GM19455 (cell line): Measurements from ENCODE around the gene OR2AT4.
"Not testable (repeated sequence)": the region's sequence is repeated elsewhere in the genome, so short reads cannot be mapped to it uniquely, and the experiment has no call there.

ENCODE experiments used
- ATAC-seq: cut with Tn5 transposase; IDR thresholded peaks from one replicate; pipeline ENCODE4 v1.9.1; 2021; ENCODE audit not compliant: unreplicated experiment

Gene OR2AT4

DNA sequence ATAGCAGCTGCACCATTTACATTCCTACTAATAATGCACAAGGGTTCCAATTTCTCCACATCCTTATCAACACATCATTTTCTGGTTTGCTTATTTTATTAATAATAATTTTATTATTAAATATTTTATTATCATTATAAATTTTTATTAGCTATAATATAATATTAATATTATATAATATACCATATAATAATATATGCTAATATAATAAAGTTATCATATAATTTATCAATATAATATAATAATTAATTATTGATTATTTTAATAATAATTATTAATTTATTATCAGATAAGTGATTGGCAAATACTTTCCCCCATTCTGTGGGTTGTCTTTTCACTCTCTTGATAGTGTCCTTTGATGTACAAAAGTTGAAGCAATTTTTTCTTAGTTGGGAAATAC, 27.7 kb downstream of the OR2AT4 start:
- no peak for ATAC-seq

DNA sequence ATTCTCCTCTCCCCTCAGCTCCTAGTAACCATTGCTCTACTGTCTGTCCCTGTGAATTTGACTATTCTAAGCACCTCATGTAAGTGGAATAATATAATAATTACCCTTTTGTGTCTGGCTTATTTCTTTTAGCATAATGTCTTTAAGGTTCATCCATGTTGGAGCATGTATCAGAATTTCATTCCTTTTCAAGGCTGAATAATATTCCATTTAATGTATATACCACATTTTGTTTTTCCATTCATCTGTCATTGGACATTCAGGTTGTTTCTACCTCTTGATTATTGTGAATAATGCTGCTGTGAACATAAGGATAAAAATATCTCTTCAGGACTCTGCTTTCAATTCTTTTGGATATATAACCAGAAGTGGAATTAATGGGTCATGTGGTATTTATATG, 28.1 kb downstream of the OR2AT4 start:
- ATAC-seq: no peak

DNA sequence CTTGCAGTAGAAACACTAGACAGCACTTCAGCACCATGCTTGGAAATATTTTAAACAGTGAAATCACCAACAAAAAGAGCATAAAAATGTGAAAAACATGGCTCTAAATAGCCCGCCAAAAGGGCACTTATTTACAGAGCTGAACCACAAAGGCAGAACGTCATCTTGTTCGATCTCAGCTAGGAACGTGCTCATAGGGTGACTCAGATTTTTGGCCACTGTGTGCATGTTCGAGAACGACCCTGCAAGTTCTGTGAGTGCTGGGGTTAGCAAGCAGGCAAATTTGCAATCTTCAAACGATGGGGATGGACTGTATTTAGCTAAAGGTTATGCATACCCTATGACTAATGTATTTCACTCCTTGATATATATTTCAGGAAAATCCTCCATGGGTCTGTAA, 30.6 kb downstream of the OR2AT4 start:
- no peak for ATAC-seq

DNA sequence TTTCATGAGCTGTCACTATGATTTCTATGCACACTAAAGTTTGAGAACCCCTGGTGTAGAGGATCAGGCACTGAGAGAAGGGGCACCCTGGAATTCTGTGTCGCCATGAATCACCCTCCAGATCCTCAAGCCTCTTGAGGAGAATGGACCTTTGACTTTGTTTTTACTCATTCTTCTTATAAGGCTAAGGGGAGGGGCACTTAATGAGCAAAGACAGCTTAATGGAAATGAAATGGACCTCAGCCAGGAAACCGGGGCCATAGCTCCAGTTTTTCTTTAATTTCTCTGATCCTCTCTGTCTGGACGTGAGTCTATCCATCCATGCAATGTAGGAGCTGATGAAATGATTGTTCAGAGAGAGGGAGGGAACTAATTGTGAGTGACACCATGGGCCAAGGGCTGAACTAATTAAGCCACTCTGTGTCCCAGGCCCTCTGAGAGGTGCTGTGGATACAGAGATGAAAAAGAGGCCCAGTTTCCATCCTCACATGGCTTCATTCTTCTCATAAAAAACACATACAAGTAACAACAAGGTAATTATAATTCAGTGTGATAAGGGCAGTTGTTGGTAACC, 32.8 kb downstream of the OR2AT4 start:
- ATAC-seq: no peak

DNA sequence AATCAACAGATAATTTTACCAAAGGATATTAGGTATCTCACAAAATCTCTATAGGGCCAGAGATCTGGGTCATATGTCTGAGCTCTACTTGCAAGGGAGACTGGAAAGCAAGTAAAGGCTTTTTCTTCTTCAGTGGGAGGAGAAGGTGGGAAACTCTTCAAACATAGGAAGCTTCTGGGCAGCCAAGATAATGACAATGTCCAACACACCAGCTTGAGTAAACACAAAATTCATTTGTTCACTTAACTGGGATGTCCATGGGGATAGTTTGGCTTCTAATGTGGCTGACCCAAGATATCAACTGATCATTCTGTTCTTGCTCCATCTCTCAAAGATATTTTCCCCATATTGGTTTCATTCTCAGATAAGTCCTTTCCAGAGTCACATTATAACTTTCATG, 37.4 kb downstream of the OR2AT4 start:
- no peak for ATAC-seq

DNA sequence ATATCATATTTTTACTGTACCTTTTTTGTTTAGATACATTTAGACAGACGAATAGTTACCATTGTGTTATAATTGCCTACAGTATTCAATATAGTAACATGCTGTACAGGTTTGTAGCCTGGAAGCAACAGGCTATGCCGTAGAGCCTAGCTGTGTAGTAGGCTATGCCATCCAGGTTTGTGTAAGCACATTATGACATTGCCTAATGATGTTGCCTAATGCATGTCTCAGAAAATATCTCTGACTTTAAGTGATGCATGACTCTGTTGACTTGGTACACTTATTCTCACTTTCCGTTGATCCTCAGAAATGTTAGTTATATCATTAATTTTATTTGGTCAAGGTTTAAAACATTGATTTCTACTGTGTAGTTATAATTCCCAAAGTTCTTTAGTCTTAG, 39.9 kb downstream of the OR2AT4 start:
- ATAC-seq: no peak

DNA sequence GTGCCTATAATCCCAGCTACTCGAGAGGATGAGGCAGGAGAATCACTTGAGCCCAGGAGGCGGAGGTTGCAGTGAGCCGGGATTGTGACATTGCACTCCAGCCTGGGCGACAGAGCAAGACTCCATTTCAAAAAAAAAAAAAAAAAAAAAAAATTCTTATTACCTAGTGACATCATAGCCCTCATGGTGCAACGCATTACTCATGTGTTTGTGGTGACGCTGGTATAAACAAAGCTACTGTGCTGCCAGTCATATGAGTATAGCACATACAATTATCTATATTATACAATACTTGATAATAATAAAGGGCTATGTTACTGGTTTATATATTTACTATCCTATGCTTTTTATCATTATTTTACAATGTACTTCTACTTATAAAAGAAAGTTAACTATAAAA, 41.2 kb downstream of the OR2AT4 start:
- no peak for ATAC-seq

DNA sequence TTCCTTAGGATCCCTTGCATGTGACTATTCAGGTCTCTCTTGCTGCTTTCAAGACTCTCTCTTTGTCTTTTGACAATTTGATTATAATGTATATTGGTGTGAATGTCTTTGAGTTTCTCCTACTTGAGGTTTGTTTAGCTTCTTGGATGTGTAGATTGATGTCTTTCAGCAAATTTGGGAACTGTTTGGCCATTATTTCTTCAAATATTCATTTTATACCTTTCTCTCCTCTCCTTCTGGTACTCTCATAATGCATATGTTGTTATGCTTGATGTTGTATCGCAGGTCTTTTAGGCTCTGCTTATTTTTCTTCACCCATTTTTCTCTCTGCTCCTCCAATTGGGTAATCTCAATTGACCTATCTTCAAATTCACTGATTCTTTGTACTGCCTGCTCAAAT, 44.2 kb downstream of the OR2AT4 start:
- ATAC-seq: no peak

DNA sequence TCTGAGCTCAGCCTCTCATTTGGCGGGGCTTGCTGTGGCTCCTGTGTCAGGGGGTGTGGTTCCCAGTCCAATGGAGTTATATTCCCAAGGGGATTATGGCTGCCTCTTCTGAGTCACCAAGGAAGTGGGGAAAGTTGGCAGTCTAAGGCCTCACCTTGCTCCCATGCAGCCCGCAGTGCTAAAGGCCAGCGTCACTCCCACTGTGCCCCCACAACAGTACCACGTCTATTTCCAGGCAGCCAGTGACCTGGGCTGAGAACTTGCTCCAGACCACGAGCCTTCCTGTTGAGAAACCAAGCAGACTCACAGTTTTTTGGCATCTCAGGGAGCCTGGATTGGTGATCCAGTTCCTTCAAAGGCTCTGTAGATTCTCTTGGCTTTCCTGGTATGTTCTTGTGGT, 45.6 kb downstream of the OR2AT4 start:
- ATAC-seq: no peak

DNA sequence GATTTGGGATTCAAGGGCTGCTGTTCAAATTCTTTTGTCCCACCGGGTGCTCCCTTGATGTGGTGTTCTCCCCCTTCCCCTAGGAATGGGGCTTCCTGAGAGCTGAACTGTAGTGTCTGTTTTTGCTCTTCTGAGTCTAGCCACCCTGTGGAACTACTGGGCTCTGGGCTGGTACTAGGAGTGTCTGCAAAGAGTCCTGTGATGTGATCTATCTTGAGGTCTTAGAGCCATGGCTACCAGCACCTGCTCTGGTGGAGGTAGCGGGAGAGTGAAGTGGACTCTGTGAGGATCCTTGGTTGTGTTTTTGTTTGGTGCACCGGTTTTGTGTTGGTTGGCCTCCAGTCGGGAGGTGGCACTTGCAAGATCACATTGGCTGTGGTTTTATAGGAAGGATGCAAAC, 46.2 kb downstream of the OR2AT4 start:
- ATAC-seq: no peak

DNA sequence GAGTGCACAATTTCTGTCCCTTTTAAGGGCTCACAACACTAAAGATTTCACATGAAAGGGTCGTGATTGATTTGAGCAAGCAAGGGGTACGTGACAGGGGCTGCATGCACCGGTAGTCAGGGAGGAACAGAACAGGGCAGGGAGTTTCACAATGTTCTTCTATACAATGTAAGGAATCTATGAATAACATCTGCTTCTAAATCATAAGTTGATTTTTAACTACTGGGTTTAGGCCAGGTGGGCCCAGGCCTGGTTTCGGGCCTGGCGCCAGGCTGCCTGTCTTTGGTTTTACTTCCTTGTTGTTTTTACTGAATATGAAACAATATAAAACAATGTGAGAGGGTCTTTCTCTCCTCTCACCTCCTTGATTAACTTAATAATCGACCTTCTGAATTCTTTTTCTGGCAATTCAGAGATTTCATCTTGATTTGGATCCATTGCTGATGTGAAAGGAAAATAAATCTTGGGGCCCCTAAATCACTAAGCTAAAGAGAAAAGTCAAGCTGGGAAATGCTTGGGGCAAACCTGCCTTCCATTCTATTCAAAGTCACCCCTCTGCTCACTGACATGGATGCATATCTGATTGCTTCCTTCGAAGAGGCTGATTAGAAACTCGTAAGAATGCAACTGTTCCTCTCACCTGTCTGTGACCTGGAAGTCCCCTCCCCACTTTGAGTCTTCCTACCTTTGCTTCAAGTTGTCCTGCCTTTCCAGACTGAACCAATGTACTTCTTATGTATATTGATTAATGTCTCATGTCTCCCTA, 47.0 kb downstream of the OR2AT4 start:
- ATAC-seq: not testable (repeated sequence)

DNA sequence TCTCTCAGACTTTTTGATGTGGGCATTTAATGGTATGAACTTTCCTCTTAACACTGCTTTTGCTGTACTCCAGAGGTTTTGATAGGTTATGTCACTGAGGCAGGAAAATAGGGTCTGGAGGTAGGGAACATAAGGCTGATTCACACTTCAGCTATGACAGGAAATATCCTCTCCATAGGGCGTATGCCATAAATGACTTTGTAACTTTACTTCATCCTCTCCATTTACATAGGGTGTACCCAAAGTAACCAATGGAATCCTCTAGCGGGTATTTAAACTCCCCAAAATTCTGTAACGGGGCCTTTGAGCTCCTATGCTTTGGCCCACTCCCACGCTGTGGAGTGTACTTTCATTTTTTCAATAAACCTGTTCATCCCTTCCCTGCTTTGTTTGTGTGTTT, 49.5 kb downstream of the OR2AT4 start:
- no peak for ATAC-seq

DNA sequence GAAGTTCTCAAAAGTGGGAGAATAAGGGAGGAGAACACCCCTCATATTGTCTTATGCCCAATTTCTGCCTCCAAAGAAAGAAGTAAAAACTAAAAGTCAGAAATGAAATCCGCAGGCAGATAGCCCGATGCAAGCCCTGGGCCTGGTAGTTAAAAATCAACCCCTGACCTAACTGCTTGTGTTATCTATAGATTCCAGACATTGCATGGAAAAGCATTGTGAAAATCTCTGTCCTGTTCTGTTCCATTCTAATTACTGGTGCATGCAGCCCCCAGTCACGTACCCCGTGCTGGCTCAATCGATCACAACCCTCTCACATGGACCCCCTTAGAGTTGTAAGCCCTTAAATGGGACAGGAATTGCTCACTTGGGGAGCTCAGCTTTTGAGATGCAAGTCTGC, 50.0 kb downstream of the OR2AT4 start:
- not testable (repeated sequence) for ATAC-seq

DNA sequence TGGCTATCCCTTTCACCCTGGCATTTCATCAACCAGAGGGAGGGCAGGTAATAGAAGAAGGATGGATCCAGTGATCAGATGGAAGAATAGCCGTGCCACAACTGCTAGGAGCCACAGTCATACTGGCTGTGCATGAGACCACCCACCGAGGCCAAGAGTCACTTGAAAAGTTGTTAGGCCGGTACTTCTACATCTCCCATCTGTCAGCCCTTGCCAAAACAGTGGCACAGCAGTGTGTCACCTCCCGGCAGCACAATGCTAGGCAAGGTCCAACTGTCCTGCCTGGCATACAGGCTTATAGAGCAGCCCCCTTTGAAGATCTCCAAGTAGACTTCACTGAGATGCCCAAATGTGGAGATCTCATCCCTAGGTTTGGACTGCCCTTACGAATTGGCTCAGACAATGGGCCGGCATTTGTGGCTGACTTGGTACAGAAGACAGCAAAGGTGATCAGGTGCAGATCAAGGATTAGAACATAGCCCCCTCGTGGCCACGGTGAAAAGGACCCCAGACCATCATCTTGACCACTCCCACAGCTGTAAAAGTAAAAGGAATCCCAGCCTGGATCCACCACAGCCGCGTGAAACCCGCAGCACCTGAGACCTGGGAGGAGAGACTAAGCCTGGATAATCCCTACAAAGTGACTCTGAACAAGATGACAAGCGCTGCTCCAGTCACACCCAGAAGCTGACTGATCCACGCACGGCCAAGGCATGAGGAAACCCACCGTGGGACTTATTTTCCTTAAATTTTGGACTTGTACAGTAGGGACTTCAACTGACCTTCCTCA, 52.1 kb downstream of the OR2AT4 start:
- ATAC-seq: not testable (repeated sequence)

DNA sequence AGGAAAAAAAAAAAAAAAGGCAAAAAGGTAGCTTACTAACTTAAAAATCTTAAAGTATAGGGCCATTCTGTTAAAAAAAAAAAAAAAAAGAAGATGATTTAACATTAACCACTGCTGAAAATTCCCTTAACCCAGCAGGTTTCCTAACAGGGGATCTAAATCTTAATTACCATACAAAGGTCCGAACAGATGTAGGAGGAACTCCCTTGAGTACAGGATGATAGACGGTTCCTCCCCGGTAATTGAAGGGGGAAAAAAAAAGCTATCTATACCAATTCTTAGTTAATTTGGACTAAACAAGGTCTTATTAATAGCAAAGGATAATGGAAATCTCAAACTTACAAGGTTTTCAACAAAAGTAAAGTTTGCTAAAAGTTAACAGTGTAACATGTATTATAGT, 54.9 kb downstream of the OR2AT4 start:
- not testable (repeated sequence) for ATAC-seq

DNA sequence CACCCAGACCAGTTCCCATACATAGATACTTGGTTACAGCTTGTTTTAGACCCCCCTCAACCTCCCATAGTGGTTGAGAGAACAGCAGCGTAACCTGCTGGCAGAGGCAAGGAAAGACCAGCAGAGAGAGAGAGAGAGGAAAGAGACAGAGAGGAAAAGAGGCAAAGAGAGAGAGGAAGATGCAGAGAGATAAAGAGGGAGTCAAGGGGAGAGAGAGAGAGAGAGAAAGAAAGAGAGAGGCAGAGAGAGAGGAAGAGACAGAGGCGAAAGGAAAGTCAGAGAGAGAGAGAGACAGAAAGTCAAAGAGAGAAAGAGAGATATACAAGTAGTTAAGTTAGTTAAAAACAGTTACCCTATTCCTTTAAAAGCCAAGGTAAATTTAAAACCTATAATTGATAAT, 55.4 kb downstream of the OR2AT4 start:
- ATAC-seq: no peak

DNA sequence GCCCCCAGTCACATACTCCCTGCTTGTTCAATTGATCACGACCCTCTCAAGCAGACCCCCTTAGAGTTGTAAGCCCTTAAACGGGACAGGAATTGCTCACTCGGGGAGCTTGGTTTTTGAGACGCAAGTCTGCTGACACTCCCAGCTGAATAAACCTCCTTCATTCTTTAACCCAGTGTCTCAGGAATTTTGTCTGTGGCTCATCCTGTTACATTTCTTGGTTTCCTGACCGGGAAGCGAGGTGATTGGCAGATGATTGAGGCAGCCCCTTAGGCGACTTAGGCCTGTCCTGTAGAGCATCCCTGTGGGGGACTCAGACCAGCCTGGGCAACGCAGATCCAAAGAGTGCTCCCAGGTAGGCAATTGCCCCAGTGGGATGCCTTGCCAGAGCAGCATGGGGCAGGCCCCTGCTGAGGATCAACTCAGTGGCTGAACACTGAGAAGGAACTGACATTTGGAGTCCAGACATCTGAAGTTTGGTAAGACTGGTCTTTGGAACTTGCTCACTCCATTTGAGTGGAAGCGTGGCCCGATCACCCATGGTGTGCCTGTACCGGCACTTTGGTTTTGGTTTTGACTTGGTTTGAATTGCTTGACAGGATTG, 56.4 kb downstream of the OR2AT4 start:
- ATAC-seq: no peak

DNA sequence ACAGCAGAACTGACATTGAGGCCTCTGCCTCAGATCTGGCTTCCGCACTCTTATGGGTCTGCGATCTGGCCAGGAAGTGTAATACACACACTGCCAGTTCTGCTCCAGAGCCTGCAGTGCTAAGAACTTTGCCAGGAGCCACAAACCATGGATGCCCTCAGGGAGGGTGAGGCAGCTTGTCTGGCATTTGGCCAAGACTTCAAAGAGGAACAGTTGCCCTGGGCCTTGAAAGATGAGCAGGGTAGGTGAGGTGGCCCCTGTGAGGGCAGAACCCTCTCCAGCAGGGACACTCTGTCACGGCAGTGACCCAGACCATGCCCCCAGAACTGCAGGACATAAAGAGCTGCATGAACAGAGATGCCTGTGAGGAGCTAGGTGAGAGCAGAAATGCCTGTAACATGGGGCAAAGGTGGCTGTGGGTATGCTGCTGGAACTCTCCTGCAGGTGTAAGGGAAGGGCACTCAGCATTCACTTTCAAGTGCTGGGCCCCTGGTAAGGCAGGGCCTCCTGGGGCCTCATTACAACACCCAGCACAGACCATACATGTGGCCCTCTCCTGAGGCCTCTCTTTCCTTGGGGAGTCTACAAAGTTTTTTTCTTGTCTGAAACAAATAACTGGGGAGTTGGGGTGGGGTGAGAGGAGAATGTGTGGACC, 60.6 kb downstream of the OR2AT4 start:
- ATAC-seq: no peak

DNA sequence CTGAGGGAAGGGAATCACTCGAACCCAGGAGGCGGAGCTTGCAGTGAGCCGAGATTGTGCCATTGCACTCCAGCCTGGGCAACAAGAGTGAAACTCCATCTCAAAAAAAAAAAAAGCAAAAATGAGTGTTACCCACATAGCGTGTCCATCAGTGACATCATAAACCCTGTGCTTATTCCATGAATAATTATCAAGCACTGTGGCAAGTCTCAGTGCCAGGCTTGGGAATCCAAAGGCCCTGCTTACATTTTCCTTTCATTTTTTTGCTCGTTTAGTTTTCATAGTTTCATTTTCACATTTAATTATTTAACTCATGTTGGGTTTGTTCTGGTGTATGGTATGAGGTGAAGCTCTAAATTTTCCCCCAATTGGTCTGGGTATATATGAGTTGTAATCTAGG, 61.4 kb downstream of the OR2AT4 start:
- no peak for ATAC-seq

DNA sequence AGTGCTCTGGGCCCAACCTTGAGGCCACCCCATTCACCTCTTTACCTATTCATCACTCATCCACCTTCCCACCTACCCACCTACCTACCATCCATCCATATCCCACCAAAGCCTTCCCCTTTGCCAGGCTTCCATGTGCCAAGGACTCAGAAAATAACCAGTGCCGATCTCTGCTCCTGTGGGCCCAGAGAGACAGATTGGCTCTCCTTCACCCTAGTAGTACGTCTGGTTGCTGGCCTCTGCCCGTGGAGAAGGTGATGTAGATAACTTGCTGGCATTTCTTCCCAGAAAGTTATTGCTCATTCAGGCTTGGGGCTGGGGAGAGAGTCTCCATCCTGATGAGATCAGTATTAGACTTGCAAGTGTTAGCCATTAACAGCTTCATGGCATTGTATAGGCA, 62.8 kb downstream of the OR2AT4 start:
- ATAC-seq: no peak

DNA sequence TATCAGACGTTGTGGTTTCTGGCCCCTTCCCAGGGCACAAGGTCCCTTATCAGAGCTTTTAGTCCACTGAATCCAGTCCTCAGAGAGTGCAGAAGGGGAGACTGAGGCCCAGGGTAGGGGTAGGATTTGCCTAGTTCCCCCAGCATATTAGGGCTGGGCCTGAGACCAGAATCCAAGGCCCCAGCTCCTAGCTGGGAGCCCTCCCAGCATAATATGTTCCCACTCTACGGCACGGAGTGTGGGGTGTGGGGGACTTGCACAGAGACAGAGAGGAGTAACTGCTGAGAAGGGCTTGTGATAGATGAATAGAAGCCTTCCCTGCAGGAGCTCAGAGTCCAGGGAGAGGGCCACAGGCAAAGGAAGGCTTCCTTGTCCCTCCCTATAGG, 64.1 kb downstream of the OR2AT4 start:
- ATAC-seq: no peak
